ENCODE results near the gene SHLD1.

- TF ChIP-seq CTCF (IDR thresholded peaks at IDR 0.05) (no peak), POLR2A (IDR thresholded peaks at IDR 0.05) (no peak)
Measured at GRCh38 chr20:5864428-5864827, 114.2 kb downstream of the SHLD1 start.

Measured in sigmoid colon (tissue), 3 donors.